H1 (cell line): ENCODE data around the gene OR13J1.

Source experiments
- CTCF ChIP-seq, 3 experiments: IDR thresholded peaks; 1 replicate in 2 of 3; 2 replicates in 1 of 3; pipeline versions ENCODE4 v1.5.1 to v1.6.1; 2011; ENCODE audit warnings: low read length in 3 of 3, mild to moderate bottlenecking in 3 of 3, inconsistent platforms in 2 of 3, low read depth in 1 of 3, moderate library complexity in 1 of 3; ENCODE audit not compliant: insufficient read depth in 1 of 3; ENCODE audit errors: control extremely low read depth in 1 of 3
- EGR1 ChIP-seq: IDR thresholded peaks from 2 replicates; pipeline ENCODE4 v1.6.1; 2011; ENCODE audit warnings: low read depth, low read length, borderline replicate concordance
- EP300 ChIP-seq, 2 experiments: IDR thresholded peaks; 1 replicate in 1 of 2; 2 replicates in 1 of 2; pipeline ENCODE4 v1.6.1; 2011 to 2012; ENCODE audit warnings: low read depth in 2 of 2, low read length in 2 of 2, mild to moderate bottlenecking in 2 of 2, borderline replicate concordance in 1 of 2, inconsistent platforms in 1 of 2, moderate library complexity in 1 of 2
- EZH2 ChIP-seq: fragments of 200-600 bp; sonication (generic); IDR thresholded peaks from 2 replicates; pipeline ENCODE4 v1.7.1; 2012; ENCODE audit warnings: low read depth, mild to moderate bottlenecking, moderate library complexity, low read length, inconsistent platforms; ENCODE audit not compliant: severe bottlenecking
- POLR2A ChIP-seq, 2 experiments: IDR thresholded peaks; 1 replicate in 1 of 2; 2 replicates in 1 of 2; pipeline ENCODE4 v1.6.1; 2011; ENCODE audit warnings: low read depth in 2 of 2, low read length in 2 of 2, mild to moderate bottlenecking in 2 of 2; ENCODE audit errors: control extremely low read depth in 1 of 2
- POLR2AphosphoS5 ChIP-seq: IDR thresholded peaks from 2 replicates; pipeline ENCODE4 v1.6.1; 2011; ENCODE audit warnings: low read depth, low read length
- SIN3A ChIP-seq, 2 experiments: IDR thresholded peaks in 1 of 2; conservative IDR thresholded peaks in 1 of 2; 2 replicates each; pipeline ENCODE4 v1.6.1; 2011 to 2012; ENCODE audit warnings: low read length in 2 of 2, improper control_type of control experiment in 1 of 2, low read depth in 1 of 2, mild to moderate bottlenecking in 1 of 2
- SP1 ChIP-seq: IDR thresholded peaks from 2 replicates; pipeline ENCODE4 v1.6.1; 2011; ENCODE audit warnings: low read depth, low read length
- TEAD4 ChIP-seq: IDR thresholded peaks from 2 replicates; pipeline ENCODE4 v1.6.1; 2012; ENCODE audit warnings: low read depth, low read length, inconsistent platforms, mixed read lengths

- TF ChIP-seq EP300 (IDR thresholded peaks at IDR 0.05; ENCODE audit: borderline replicate concordance in 1 of 2, low read depth in 2 of 2, low read length in 2 of 2) (no peak), POLR2AphosphoS5 (no peak), CTCF (IDR thresholded peaks at IDR 0.05; ENCODE audit: control extremely low read depth in 1 of 3, insufficient read depth in 1 of 3, low read depth in 1 of 3, low read length in 3 of 3) (no peak), EZH2 (no peak), EGR1 (no peak), TEAD4 (no peak), SP1 (no peak), SIN3A (conservative IDR thresholded peaks at IDR 0.05 in 1 of 2, IDR thresholded peaks at IDR 0.05 in 1 of 2; ENCODE audit: low read depth in 1 of 2, low read length in 2 of 2) (no peak), POLR2A (IDR thresholded peaks at IDR 0.05; ENCODE audit: control extremely low read depth in 1 of 2, low read depth in 2 of 2, low read length in 2 of 2) (no peak)
These were observed 12.8 kb upstream of the OR13J1 start for GRCh38 chr9:35882996-35883395.
